ELF-1 (cell line): Measurements from ENCODE around the gene PTGES2.

Source experiments
- DNase-seq: peaks from one replicate; pipeline ENCODE4 v3.0.0-alpha.2; 2016; ENCODE audit warnings: low read depth, low spot score

The PTGES2 gene

DNA sequence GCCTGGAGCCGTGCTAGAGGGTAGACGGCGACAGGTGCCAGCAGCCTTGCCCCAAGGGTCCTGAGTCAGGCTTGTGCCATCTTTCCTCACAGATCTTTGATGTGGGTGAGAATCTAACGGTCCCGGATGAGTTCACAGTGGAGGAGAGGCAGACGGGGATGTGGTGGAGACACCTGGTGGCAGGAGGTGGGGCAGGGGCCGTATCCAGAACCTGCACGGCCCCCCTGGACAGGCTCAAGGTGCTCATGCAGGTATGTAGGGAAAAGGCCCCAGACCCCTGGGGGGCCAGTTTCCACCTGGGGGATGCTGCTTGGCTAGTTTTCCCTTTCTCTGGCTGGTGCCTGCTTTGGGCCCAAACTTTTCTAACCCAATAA is 24.0 kb downstream of the PTGES2 start:
- DNase-seq: peak; percentile 47

DNA sequence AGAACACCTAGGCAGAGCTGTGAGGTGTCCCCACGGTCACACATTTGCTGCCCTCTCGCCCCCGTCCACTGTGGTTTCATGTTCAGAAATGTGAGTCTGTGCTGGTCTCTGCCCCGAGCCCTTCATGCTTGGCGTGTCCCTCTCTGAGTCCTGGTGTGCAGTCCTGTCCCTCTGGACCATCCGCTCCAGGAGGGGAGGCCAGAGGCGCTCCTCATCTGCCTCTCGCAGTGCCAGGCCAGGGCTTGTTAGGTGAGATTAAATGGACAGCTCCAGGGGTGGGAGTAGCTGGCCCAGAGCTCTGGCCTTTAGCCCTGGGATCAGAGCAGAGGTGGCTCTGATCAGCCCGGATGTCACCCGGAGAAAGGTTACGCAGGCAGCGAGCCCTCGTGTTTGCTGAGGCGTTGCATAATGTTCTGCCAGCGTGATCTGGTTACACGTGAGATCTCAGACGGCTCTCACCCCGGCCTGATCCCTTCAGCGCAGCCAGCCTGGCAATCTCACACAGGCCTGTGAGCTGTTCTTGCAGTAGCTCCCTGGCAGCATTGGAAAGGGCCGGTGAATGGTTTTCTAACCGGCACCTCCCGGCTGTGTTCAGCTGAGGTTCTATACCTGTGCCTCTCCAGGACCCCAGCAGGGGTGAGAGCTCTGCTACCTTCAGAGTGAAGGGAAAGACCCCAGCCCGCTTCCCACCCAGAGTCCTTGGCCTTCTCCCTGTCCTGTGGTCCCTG is 24.5 kb downstream of the PTGES2 start:
- DNase-seq: no peak

DNA sequence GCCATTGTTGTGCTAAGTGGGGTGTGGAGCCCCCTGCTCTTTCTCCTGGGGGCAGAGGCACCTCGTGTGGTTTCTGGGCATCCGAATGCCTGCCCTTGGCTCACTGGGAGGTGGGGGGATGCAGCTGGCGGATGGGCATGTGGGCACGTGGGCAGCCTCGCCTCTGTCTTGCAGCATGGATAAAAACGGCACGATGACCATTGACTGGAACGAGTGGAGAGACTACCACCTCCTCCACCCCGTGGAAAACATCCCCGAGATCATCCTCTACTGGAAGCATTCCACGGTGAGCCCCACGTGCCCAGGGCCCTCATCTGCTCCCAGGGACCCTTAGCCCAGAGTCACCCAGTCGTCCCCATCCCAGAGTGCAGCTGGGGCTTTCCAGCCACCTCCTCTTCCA is 25.3 kb downstream of the PTGES2 start:
- DNase-seq: no peak

DNA sequence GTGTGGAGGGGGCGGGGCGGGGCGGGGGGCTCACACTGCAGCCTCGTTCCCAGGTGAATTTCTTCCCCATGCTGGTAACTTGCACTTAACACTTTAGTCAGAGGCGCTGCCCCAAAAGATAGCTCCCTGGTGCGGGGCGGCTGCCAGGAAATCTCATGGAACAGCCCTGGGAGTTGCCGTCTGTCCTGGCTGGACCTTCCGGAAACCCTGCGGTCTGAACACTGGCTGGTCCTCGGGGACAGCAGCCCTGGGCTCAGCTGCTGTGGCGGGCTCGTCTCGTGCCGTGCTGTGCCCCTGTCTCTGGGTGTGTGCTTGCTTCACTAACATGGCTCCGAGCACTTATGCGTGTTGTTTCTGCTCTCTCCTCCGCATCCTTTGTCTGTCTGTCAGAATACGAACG is 25.8 kb downstream of the PTGES2 start:
- DNase-seq: no peak

DNA sequence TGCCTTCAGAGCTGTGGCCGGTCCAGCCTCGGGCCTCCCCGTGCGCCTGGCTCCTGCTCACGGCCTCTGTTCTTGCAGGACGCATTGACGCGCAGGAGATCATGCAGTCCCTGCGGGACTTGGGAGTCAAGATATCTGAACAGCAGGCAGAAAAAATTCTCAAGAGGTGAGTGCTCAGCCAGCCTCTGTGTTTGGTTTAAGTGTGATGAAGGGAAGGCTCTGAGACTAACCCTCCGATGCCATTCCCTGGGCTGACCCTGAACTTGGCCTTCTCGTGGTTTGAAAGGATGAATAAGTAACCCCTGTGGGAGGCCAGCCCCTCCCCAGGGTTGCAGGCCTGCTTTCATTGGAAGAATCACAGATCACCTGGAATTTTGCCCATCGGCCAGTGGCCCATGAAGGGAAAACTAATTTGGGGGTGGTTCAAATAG is 26.3 kb downstream of the PTGES2 start:
- DNase-seq: no peak

DNA sequence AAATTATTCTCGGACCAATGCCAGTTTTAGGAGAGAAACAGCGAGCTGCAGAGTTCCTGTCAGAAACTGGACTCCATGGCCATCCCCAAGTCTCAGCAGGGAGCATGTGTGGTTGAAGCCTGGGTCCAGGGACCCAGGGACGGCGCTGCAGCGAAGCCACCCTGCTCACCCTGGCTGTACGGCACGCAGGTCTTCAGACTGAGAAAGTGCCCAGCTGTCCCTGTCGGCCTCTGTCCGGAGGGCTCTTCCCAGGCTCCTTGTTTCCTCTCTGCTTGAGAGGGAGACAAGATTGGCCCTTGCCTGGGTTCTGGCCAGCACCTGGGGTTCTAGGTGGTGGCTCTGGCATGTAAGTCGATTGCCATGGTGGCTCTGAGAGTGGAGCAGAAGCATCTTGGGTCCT is 26.9 kb downstream of the PTGES2 start:
- DNase-seq: no peak

DNA sequence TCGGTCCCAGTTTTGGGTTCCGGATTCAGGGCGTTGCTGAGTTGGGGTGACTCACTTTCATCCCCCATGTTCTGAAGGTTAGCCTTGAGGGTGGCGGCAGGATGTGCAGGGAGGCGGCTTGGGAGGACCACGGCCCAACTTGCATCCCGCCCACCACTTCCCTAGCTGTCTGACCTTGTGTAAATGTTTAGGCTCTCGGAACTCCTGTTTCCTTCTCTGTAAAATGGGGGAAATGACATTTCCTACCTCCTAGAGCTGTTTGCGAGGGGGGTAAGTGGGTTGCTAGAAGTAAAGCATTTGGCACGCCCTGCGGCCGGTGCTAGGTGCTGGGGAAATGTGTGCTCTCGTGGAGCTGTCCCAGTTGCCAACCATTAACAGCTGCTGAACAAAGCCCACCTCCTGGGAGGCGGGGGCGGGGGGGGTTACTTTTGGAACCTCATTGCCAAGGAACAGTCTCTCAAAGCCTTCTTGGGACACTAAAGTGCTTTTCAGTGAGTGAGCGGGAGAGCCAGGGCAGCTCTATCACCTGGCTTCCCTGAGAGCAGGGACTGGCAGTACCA is 27.5 kb downstream of the PTGES2 start:
- DNase-seq: no peak

DNA sequence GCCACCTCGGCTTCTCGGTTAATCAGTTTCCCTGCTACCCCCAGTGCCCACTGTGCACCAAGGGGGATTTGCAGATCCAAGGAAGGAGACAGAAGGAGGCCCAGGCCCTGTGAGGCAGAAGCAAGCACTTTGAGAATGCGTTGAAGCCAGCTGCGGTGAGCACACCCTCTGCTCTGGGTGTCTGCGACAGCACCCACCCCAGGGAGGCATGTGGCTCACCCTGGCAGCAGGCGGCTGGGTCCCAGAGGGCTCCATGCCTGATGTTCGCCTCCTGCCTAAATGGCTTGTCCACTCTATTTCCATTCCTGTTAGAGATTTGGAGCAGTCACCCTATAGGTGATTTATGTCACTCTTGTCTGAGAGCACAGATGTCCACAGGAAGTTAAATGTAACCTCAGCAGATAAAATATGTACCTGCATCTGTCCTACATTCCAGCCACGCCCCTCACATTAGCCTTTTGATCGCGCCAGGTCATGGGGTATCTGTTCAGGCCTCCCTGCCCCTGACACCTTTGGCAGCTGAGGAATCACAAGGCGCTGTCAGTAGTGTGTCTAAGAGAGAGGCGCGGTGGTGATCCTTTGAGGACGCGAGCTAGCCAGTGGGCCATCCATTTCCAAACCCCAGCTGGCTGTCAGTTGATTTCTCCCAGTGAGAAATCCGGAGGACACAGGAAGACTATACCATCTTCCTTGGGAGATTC is 28.1 kb downstream of the PTGES2 start:
- DNase-seq: peak; percentile 50

DNA sequence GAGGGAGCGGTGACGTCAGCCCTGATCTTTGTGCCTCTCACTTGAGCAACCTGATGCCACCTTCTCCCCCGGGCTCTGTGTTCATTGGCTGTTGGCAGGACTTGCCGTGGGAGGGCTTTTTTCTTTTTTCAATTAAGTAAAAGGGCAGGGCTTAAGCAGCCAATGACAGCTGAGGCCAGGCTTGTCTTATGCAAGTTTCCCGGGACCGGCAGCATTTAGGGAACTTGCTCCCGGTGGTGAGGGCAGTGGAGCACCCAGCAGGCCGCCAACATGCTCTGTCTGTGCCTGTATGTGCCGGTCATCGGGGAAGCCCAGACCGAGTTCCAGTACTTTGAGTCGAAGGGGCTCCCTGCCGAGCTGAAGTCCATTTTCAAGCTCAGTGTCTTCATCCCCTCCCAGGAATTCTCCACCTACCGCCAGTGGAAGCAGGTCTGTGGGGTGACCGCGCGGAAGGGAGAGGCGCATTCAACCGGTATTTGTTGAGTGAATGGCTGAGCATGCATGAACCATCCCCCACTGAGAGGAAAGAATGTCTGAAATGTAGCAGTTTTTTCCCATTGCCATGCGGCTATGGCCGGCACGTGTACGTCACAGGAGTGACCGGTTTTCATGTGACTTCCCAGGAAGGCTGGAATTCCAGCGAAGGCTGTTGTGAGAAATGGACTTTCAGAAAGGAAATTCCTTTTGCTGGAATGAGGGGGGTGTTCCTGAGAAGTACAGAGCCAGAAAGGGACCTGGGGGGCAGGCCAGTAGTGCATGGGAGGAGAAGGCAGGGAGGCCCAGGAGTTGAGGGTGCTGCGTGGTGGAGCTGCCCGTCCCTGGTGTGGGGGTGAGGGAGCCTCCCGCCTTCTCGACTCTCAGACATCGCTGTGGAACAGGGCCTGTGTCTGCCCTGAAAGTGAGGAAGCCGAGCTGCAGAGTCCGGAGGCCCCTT is 29.0 kb downstream of the PTGES2 start:
- peak; percentile 99 for DNase-seq

DNA sequence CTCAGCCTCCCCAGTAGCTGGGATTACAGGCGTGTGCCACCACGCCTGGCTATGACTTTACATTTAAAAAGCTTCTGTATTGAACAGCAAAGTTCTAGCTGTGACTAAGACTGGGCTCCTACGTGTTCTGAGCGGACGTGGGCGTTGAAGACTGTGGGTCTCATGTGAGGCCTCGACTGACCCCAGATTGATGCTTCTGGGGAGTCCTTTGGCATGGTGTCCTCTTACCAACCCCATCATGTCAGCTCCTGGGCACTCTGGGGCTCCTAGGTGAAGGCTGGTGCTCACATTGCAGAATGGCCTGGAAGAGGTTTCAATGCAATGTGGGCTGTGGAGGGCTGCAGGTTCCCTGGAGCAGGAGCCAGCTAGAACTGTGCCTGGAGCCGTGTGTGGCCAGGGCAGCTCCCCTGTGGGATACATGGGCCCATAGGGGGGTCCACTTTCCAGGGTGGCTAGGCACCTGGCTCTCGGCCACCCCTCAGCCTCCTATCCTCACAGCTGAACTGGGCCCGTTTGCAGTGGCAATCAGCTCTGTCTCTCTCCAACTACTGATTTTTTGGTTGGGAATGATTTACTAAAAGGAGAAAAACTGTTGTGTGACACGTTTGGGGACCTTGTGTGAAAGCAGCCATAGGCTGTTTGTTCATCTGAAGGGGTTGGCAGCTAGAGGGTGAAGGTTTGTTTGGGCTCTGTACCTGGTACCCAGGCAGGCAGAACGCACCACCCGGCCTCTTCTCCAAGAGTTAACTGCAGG is 29.8 kb downstream of the PTGES2 start:
- DNase-seq: no peak

DNA sequence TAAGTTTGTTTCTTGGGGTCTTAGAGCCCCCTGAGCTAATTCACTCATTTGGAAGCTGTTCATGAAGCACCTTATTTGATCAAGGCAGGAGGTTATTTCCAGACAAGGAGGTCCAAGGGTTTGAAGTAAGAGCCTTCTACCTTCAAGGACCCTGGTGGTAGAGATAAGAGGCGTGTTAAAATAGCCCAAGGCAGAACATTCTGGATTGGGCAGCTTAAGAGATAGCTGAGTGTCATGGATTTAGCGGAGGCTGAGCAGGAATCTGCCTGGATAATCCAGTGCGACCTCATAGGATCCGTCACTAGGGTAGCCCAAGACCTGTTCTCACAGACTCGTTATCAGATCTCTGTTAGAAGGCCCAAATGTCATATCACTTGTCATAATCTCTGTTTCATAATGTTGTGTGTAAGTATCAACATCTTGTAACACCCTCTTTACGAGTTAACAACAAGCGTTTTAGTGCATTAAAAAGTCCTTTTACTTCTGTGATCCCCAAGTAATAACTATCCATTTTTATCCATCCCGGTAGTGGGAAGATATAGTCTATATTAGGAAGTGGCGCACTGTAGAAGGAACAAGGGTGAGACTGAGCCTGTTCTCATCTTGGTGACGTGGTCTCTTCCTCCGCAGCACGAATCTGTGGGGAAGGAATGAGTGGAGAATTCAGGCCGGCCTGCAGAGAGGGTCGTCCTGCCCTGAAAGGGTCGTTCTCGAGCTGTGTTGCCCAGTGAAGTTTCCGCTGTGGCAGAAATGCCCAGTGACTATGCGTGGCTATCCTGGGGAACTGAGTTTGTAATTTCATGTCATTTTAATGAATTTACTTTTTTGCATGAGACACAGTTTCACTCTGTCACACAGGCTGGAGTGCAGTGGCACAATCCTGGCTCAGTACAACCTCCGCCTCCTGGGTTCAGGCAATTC is 30.7 kb downstream of the PTGES2 start:
- DNase-seq: peak; percentile 82

DNA sequence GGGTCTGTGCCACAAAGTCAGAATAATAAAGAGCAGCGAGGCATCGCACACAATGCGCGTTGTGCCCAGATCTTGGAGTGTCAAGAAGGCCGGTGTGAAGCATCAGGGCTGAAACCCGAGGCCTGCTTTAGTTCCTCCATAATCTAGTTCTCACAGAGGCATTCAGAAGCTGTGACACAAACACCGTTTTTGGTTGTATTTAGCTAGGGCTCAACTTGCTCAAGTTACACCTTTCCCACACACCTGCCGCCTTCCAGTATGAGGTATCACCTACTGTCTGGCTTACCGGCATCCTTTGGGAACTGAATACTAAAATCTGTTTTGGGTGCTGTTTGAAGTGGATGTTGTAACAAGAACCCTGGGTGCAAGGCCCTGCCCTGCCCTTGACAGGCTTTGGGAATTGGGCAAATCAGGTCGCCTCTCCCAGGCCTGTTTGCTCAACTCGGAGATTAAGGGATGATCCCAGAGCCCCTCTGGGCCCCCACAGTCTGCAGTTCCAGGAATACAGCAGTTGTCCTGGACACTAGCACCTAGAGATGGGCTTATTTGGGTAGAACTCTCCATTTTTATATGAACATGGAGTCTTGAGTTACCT is 32.5 kb downstream of the PTGES2 start:
- no peak for DNase-seq

DNA sequence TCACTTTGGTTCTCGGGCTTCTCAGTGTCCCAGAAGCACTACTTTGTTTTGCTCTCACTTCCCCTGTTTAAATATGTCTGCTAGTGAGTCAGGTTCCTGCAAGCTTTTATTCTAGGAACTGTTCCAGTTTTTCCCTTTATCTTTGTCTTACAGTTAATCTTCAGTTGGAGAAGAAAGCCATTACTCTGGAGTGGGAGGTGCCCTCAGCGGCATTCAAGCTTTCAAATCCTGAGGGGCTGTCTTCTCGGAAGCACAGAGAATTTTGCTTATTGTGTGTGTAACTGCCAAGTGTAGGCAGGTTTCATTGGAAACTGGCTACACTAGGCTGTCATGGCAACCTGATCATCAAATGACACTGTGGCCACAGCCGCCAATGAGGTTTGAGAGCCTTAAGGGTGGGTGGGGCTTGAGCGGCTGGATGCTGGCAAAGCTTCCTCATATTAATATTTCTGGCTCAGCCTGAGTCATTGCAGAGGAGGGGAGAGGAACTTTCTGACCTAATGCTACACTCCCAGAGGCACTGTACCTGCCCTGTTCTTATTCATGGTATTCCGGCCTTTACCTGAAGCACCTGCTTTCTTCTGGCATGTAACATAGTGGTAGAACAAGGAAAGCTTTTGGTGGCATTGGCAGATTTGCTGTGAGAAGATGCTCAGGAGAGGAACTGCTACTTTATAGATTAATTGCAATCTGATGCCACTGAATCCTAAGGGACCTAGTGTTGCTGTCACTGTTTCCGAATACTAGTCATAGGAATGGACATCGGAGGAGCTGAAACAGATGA is 33.2 kb downstream of the PTGES2 start:
- DNase-seq: peak; percentile 55

DNA sequence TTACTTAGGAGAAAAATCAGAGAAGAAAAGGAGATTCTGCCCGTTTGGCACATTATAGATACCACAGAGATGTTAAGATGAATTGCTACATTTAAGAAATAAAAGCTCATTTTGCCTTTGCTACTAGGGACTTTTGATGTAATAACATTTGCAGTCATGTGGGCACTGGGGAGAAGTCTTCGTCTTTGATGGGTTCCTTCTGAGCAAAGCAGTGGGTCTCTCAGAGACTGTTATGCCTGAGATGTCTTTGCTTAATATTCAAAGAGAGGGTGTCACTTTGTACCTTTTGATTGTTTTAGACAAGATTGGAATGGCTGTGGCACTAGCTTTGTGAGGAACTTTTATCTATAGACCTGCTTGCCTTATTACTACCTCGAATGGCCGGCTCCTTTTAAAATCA is 34.5 kb downstream of the PTGES2 start:
- no peak for DNase-seq

DNA sequence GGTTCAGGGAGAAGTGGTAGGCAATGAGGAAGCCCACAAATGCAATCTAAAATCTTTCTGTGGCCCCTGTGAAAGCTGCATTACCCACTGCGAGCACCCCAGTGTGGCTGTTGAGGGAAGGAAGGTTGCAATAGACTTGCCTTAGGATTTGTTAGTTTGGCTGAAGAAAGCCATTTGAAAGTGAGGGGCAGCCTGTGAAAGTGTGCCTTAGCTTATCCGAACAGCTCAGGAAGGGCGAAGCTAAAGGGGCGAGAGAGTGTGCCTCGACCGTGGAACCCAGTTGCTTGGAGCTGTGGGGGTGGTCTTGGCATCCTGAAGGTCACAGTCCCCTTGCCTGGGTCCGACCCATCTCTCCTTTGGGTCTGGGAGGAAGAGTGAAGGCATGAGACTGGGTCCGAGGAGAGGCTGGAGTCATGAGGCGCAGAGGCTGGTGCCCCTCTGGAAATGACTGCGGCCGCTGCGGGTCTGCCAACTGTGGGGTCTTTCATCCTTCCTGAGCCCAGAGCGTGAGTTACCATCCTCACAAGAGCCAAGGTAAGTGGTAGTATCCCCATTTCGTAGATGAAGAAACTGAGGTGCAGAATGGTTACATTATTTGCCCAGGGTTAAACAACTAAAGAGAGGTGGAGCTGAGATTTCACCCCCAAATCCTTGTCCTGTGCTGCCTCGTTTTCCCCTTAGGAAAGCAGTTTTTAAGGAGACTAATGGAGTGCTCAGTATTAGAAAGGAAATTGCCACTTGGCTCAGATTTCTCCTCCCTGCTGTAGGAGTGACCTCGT is 35.1 kb downstream of the PTGES2 start:
- DNase-seq: no peak

DNA sequence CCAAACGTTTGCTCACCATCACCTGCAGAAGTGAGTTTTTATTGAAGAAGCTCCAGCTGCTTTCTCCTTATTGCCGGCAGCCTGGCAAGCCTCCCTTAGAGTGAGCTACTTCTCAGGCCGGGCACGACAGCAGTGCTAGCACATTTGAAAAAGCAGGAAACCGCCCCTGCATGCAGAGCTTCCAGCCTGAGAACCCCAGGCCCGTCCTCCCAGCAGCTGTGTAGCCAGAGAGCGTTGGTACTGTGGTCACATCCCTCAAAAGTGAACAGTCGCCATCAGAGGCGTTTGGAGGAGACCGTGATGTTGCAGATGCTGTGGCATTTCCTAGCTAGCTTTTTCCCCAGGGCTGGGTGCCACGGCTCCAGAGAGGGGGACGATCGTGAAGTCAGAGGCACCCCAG is 36.0 kb downstream of the PTGES2 start:
- DNase-seq: no peak

DNA sequence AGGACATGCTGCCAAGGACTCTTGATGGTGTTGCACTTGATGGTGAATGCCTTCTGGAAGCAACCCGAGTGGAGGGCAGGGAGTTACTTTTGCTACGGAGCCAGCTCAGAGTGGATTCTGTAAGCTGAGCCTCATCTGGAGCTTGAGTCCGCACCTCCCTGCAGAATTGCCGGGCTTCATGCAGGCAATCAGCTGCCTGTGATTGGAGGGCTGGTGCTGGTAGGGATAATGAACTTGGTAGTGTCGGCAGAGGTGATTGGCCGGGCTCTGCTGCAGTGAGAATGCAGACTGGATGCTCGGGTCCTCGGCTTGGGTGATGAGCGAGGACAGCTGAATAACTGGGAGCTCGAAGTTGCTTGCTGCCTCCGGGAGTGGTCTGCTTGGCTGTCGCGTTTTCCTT is 36.4 kb downstream of the PTGES2 start:
- no peak for DNase-seq

DNA sequence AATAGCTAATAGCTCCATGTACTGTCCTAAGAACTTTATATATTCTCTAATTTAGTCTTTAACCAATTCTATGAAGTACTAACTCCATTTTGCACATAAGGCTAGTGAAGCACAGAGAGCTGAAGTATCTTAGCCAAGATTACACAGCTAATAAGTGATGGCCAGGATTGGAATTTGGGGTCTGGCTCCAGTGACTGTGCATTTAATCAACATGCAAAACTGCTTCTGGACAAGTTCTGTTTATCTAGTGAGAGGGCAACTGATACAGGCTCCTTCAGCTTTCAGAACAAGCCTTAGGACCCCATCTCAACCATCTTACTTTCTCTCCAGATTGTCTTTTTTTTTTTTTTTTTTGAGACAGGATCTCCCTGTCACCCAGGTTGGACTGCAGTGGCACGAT is 38.2 kb downstream of the PTGES2 start:
- DNase-seq: no peak
